SU-DHL-6 (cell line): ENCODE data around the gene DMD.

Experiments
- EZH2phosphoT487 ChIP-seq: fragments of 200-600 bp; sonication (generic), shearing (Covaris generic); conservative IDR thresholded peaks from 2 replicates; pipeline ENCODE4 v1.6.1; 2018; ENCODE audit warnings: mild to moderate bottlenecking, antibody characterized with exemption, low read length, moderate library complexity, mixed read lengths
- TF ChIP-seq, protein P1 (sequence below): fragments of 200-600 bp; sonication (generic); IDR thresholded peaks from one replicate; pipeline ENCODE4 v1.5.1; 2017; ENCODE audit warnings: antibody characterized with exemption, mild to moderate bottlenecking, low read length, moderate library complexity; ENCODE audit not compliant: insufficient read depth, poor library complexity, severe bottlenecking

DNA sequence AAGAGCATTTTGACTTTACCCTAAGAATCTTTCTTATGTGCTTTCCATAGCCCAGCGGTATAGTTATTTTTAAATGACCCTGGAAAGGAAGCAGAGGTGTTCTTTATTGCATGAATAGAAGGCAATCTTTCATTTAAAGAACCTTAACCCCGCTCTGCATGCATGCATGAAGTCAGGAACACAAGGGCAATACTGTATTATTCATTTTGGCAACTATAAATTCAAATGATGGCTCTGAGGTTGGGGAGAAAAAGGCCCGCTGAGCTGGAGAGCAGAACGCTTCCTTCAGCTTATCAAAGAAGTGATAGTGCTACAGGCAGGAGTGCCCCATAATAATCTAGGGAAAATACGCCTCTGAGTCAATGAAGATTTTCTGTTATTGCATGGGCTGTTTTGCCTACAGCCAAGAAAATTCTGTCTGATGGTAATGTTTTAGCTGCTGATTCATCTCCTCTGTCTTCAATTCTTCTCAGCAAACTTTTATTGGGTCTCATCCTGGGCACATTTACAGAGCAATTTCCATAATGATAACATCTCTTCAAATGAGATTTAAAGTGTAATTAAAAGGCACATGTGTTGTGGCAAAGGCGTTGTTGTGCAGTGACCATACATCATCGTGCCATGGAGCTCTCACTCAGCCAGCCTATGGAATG is 1687.3 kb downstream of the DMD start:
- TF ChIP-seq, protein P1, sequence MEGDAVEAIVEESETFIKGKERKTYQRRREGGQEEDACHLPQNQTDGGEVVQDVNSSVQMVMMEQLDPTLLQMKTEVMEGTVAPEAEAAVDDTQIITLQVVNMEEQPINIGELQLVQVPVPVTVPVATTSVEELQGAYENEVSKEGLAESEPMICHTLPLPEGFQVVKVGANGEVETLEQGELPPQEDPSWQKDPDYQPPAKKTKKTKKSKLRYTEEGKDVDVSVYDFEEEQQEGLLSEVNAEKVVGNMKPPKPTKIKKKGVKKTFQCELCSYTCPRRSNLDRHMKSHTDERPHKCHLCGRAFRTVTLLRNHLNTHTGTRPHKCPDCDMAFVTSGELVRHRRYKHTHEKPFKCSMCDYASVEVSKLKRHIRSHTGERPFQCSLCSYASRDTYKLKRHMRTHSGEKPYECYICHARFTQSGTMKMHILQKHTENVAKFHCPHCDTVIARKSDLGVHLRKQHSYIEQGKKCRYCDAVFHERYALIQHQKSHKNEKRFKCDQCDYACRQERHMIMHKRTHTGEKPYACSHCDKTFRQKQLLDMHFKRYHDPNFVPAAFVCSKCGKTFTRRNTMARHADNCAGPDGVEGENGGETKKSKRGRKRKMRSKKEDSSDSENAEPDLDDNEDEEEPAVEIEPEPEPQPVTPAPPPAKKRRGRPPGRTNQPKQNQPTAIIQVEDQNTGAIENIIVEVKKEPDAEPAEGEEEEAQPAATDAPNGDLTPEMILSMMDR = no peak
- TF ChIP-seq EZH2phosphoT487 = no peak
